GM12874 (cell line): ENCODE data around the gene NCAPH2.

ENCODE experiments used
- CTCF ChIP-seq: IDR thresholded peaks from 2 replicates; pipeline ENCODE4 v1.5.1; 2011; ENCODE audit warnings: low read depth, mild to moderate bottlenecking, control low read depth, low read length, moderate library complexity; ENCODE audit not compliant: insufficient read depth

The NCAPH2 gene

GRCh38 chr22:50483977-50484853 is 23.8 kb upstream of the NCAPH2 start:
- TF ChIP-seq CTCF: no peak

GRCh38 chr22:50485221-50486131 is 22.5 kb upstream of the NCAPH2 start:
- no peak for TF ChIP-seq CTCF

GRCh38 chr22:50486561-50487289 is 21.3 kb upstream of the NCAPH2 start, which contains the start of gene MIOX:
Gene MIOX (plus strand): TSS chr22:50486859. CDS start chr22:50486898, 39 bp downstream.
- no peak for TF ChIP-seq CTCF

- no peak for TF ChIP-seq CTCF
Measured at GRCh38 chr22:50487290-50488005, 20.6 kb upstream of the NCAPH2 start.

- no peak for TF ChIP-seq CTCF
Measured at GRCh38 chr22:50488006-50488677, 19.9 kb upstream of the NCAPH2 start.

GRCh38 chr22:50488886-50489285 is 19.1 kb upstream of the NCAPH2 start:
- TF ChIP-seq CTCF: no peak
